ENCODE data around the gene IPO4. TPM values are rescaled to one million over a fixed set of nuclear protein-coding genes. Genes with fewer than 3 reads are reported as not detected.

The IPO4 gene
- total and polyA plus RNA-seq, 2 of the 13 experiments (the other 11 are each of a cell fraction or from before 2014, with no cell fraction given) = 39.0 to 179 TPM

DNA sequence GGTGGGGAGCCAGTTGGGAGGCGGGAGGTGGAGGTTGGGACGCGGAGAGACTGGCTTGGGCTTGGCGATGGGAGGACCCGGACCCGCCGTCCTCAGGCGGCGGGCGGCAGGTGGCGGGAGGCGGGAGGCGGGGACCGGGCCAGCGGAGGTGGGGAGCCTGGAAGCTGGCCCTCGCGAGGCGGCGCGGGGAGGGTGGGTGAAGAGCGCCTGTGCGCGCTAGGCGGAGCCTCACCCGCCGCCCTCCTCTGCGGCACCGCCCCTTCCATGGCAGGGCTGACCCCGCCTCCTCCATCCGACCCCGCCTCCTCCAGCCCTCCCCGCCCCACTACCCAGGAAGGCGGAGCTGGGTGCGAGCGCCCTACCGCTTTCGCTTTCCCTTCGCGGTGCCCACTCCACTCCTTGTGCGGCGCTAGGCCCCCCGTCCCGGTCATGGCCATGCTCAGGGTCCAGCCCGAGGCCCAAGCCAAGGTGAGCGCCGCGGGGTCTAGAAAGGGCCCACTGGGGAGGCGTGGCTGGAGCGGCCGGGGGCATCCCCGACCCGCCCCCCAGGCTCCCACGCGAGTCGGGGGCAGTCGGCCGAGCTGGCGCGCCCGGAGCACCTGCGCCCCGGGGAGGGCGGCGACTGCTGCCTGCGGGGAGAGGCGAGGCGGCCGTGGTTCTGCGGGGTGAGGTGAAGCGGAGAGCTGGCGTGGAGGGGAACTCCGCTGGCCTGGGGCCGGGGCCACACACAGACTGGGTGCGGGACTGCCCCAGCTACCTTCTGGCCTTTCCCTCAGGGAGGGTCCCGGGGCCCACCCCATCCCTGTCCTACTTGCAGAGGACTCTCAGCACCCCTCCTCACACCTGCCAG lies 52.6 kb downstream of the IPO4 start, which contains the start of gene PSME1 (continued):
- TF ChIP-seq, protein P1, sequence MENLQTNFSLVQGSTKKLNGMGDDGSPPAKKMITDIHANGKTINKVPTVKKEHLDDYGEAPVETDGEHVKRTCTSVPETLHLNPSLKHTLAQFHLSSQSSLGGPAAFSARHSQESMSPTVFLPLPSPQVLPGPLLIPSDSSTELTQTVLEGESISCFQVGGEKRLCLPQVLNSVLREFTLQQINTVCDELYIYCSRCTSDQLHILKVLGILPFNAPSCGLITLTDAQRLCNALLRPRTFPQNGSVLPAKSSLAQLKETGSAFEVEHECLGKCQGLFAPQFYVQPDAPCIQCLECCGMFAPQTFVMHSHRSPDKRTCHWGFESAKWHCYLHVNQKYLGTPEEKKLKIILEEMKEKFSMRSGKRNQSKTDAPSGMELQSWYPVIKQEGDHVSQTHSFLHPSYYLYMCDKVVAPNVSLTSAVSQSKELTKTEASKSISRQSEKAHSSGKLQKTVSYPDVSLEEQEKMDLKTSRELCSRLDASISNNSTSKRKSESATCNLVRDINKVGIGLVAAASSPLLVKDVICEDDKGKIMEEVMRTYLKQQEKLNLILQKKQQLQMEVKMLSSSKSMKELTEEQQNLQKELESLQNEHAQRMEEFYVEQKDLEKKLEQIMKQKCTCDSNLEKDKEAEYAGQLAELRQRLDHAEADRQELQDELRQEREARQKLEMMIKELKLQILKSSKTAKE (CRISPR knock-in tag; IDR thresholded peaks at IDR 0.05; ENCODE audit: borderline replicate concordance) = no peak
- TF ChIP-seq, protein P2, sequence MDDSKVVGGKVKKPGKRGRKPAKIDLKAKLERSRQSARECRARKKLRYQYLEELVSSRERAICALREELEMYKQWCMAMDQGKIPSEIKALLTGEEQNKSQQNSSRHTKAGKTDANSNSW (CRISPR knock-in tag; IDR thresholded peaks at IDR 0.05; ENCODE audit: borderline replicate concordance) = peak; percentile 76; the same call in 1 of the 2 replicates
- TF ChIP-seq, protein P3, sequence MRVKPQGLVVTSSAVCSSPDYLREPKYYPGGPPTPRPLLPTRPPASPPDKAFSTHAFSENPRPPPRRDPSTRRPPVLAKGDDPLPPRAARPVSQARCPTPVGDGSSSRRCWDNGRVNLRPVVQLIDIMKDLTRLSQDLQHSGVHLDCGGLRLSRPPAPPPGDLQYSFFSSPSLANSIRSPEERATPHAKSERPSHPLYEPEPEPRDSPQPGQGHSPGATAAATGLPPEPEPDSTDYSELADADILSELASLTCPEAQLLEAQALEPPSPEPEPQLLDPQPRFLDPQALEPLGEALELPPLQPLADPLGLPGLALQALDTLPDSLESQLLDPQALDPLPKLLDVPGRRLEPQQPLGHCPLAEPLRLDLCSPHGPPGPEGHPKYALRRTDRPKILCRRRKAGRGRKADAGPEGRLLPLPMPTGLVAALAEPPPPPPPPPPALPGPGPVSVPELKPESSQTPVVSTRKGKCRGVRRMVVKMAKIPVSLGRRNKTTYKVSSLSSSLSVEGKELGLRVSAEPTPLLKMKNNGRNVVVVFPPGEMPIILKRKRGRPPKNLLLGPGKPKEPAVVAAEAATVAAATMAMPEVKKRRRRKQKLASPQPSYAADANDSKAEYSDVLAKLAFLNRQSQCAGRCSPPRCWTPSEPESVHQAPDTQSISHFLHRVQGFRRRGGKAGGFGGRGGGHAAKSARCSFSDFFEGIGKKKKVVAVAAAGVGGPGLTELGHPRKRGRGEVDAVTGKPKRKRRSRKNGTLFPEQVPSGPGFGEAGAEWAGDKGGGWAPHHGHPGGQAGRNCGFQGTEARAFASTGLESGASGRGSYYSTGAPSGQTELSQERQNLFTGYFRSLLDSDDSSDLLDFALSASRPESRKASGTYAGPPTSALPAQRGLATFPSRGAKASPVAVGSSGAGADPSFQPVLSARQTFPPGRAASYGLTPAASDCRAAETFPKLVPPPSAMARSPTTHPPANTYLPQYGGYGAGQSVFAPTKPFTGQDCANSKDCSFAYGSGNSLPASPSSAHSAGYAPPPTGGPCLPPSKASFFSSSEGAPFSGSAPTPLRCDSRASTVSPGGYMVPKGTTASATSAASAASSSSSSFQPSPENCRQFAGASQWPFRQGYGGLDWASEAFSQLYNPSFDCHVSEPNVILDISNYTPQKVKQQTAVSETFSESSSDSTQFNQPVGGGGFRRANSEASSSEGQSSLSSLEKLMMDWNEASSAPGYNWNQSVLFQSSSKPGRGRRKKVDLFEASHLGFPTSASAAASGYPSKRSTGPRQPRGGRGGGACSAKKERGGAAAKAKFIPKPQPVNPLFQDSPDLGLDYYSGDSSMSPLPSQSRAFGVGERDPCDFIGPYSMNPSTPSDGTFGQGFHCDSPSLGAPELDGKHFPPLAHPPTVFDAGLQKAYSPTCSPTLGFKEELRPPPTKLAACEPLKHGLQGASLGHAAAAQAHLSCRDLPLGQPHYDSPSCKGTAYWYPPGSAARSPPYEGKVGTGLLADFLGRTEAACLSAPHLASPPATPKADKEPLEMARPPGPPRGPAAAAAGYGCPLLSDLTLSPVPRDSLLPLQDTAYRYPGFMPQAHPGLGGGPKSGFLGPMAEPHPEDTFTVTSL (CRISPR knock-in tag; IDR thresholded peaks at IDR 0.05; ENCODE audit: borderline replicate concordance) = no peak
- TF ChIP-seq NFATC3 (CRISPR knock-in tag; IDR thresholded peaks at IDR 0.05) (no peak), NCOA5 (CRISPR knock-in tag; IDR thresholded peaks at IDR 0.05) (no peak), ARNT (IDR thresholded peaks at IDR 0.05) (no peak), ZNF678 (CRISPR knock-in tag; IDR thresholded peaks at IDR 0.05) (no peak; the same call in 1 of the 2 replicates), MIER3 (CRISPR knock-in tag; IDR thresholded peaks at IDR 0.05; ENCODE audit: borderline replicate concordance) (no peak; the same call in 1 of the 2 replicates), ZNF644 (CRISPR knock-in tag; IDR thresholded peaks at IDR 0.05; ENCODE audit: low read depth) (peak; percentile 35; the same call in 1 of the 2 replicates), SIX1 (CRISPR knock-in tag; IDR thresholded peaks at IDR 0.05; ENCODE audit: borderline replicate concordance) (peak; percentile 9; the same call in 1 of the 2 replicates), ZKSCAN8 (CRISPR knock-in tag; IDR thresholded peaks at IDR 0.05; ENCODE audit: borderline replicate concordance) (no peak; the same call in none of the 2 replicates), ZC3H4 (CRISPR knock-in tag; IDR thresholded peaks at IDR 0.05; ENCODE audit: borderline replicate concordance) (no peak; the same call in 1 of the 2 replicates), MZF1 (CRISPR knock-in tag; IDR thresholded peaks at IDR 0.05; ENCODE audit: borderline replicate concordance) (0 out of 2 replicates have a peak, but pooled peaks have one; percentile 65)
- TF ChIP-seq, protein P4, sequence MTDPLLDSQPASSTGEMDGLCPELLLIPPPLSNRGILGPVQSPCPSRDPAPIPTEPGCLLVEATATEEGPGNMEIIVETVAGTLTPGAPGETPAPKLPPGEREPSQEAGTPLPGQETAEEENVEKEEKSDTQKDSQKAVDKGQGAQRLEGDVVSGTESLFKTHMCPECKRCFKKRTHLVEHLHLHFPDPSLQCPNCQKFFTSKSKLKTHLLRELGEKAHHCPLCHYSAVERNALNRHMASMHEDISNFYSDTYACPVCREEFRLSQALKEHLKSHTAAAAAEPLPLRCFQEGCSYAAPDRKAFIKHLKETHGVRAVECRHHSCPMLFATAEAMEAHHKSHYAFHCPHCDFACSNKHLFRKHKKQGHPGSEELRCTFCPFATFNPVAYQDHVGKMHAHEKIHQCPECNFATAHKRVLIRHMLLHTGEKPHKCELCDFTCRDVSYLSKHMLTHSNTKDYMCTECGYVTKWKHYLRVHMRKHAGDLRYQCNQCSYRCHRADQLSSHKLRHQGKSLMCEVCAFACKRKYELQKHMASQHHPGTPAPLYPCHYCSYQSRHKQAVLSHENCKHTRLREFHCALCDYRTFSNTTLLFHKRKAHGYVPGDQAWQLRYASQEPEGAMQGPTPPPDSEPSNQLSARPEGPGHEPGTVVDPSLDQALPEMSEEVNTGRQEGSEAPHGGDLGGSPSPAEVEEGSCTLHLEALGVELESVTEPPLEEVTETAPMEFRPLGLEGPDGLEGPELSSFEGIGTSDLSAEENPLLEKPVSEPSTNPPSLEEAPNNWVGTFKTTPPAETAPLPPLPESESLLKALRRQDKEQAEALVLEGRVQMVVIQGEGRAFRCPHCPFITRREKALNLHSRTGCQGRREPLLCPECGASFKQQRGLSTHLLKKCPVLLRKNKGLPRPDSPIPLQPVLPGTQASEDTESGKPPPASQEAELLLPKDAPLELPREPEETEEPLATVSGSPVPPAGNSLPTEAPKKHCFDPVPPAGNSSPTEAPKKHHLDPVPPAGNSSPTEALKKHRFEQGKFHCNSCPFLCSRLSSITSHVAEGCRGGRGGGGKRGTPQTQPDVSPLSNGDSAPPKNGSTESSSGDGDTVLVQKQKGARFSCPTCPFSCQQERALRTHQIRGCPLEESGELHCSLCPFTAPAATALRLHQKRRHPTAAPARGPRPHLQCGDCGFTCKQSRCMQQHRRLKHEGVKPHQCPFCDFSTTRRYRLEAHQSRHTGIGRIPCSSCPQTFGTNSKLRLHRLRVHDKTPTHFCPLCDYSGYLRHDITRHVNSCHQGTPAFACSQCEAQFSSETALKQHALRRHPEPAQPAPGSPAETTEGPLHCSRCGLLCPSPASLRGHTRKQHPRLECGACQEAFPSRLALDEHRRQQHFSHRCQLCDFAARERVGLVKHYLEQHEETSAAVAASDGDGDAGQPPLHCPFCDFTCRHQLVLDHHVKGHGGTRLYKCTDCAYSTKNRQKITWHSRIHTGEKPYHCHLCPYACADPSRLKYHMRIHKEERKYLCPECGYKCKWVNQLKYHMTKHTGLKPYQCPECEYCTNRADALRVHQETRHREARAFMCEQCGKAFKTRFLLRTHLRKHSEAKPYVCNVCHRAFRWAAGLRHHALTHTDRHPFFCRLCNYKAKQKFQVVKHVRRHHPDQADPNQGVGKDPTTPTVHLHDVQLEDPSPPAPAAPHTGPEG (CRISPR knock-in tag; IDR thresholded peaks at IDR 0.05) = peak; percentile 92

Measured in HepG2 (cell line).